GM12878 (cell line): Measurements from ENCODE around the gene TRAPPC3L. TPM values are rescaled to one million over a fixed set of nuclear protein-coding genes. Genes with fewer than 3 reads are reported as not detected.

Source experiments
- ATAC-seq: fragments of 200-7000 bp; cut with Tn5 transposase; 3 replicates; pipeline ENCODE4 v1.9.1; 2020; ENCODE audit warnings: mild to moderate bottlenecking, moderate library complexity
- BruUV-seq: library from RNA; stranded (reverse); fragments of 400-500 nt; replicated peaks from 2 replicates; lab custom pipeline; 2021; lab: Mats Ljungman, UMichigan
- CTCF ChIA-PET: fragments of 300-600 bp; sonication (Branson Sonifier 250); formaldehyde crosslinking; extraction: SDS; loops from one replicate; lab custom pipeline; 2021; ENCODE audit warnings: inconsistent platforms; lab: Yijun Ruan, JAX
- POLR2A ChIA-PET: fragments of 350-600 bp; formaldehyde crosslinking; extraction: SDS; loops from one replicate; lab custom pipeline; 2021; ENCODE audit warnings: inconsistent platforms; lab: Charles Lee
- RAD21 ChIA-PET: fragments of 300-600 bp; sonication (Branson Sonifier 250); formaldehyde crosslinking; loops from one replicate; lab custom pipeline; 2023; ENCODE audit warnings: antibody characterized with exemption; ENCODE audit not compliant: unreplicated experiment; lab: Charles Lee
- SMC1A ChIA-PET: fragments of 300-600 bp; sonication (Branson Sonifier 250); formaldehyde crosslinking; loops from one replicate; lab custom pipeline; 2023; ENCODE audit not compliant: unreplicated experiment, uncharacterized antibody; lab: Charles Lee
- DNase-seq: peaks from one replicate; pipeline ENCODE4 v3.0.0-alpha.2; 2011; ENCODE audit warnings: low read depth, low spot score
- FAIRE-seq: peaks from 3 replicates; lab custom pipeline; 2011; peaks lifted over from hg19 to GRCh38; lab: Jason Lieb, UNC
- H2AFZ ChIP-seq: 2 replicates; pipeline ENCODE4 v1.6.0; 2011; ENCODE audit warnings: low read depth, low read length, control low read depth; ENCODE audit not compliant: control insufficient read depth
- H3K27ac ChIP-seq: 2 replicates; pipeline ENCODE4 v1.5.1; 2011; ENCODE audit warnings: control low read depth; ENCODE audit not compliant: control insufficient read depth, insufficient read depth
- H3K27me3 ChIP-seq, 2 experiments: replicated peaks in 1 of 2; 2 replicates each; pipeline versions ENCODE4 v1.6.0 to v1.6.1; 2011; ENCODE audit warnings: low read length in 1 of 2; ENCODE audit not compliant: control insufficient read depth in 2 of 2, insufficient read depth in 2 of 2
- H3K36me3 ChIP-seq, 2 experiments: 2 replicates each; pipeline ENCODE4 v1.5.1; 2011; ENCODE audit warnings: low read length in 1 of 2; ENCODE audit not compliant: control insufficient read depth in 2 of 2, insufficient read depth in 2 of 2
- H3K4me1 ChIP-seq: 2 replicates; pipeline ENCODE4 v1.6.1; 2011; ENCODE audit warnings: mild to moderate bottlenecking, low read length, moderate library complexity, mixed read lengths; ENCODE audit not compliant: control insufficient read depth, insufficient read depth
- H3K4me2 ChIP-seq: 2 replicates; pipeline ENCODE4 v1.6.0; 2011; ENCODE audit warnings: control low read depth; ENCODE audit not compliant: control insufficient read depth, insufficient read depth
- H3K4me3 ChIP-seq: fragments of 200-600 bp; sonication (generic); 2 replicates; pipeline ENCODE4 v1.5.1; 2016
- H3K79me2 ChIP-seq: 2 replicates; pipeline ENCODE4 v1.6.0; 2011; ENCODE audit warnings: low read length; ENCODE audit not compliant: control insufficient read depth, insufficient read depth
- H3K9ac ChIP-seq: 2 replicates; pipeline ENCODE4 v1.8.0; 2011; ENCODE audit warnings: low read length, control low read depth, mixed read lengths; ENCODE audit not compliant: control insufficient read depth, insufficient read depth
- H3K9me3 ChIP-seq: replicated peaks from 3 replicates; pipeline ENCODE4 v1.5.1; 2011; ENCODE audit warnings: mild to moderate bottlenecking, low read length; ENCODE audit not compliant: control insufficient read depth, insufficient read depth
- H4K20me1 ChIP-seq: 2 replicates; pipeline ENCODE4 v1.6.0; 2011; ENCODE audit not compliant: control insufficient read depth, insufficient read depth
- ATF3 ChIP-seq: IDR thresholded peaks from 2 replicates; pipeline ENCODE4 v1.6.1; 2011; ENCODE audit warnings: low read depth, mild to moderate bottlenecking, low read length, moderate library complexity, borderline replicate concordance; ENCODE audit errors: extremely low read depth
- BMI1 ChIP-seq: fragments of 450-650 bp; IDR thresholded peaks from 2 replicates; pipeline ENCODE4 v1.6.1; 2016; ENCODE audit warnings: mild to moderate bottlenecking, moderate library complexity, borderline replicate concordance
- EGR1 ChIP-seq, 2 experiments: IDR thresholded peaks; 1 replicate in 1 of 2; 2 replicates in 1 of 2; pipeline ENCODE4 v1.6.1; 2011 to 2012; ENCODE audit warnings: low read depth in 2 of 2, low read length in 2 of 2, borderline replicate concordance in 1 of 2, mild to moderate bottlenecking in 1 of 2, moderate library complexity in 1 of 2
- FOXK2 ChIP-seq: fragments of 450-650 bp; IDR thresholded peaks from 2 replicates; pipeline ENCODE4 v1.6.1; 2017; ENCODE audit warnings: mild to moderate bottlenecking, moderate library complexity
- HDGF ChIP-seq: fragments of 450-650 bp; IDR thresholded peaks from 2 replicates; pipeline ENCODE4 v1.6.1; 2016; ENCODE audit warnings: antibody characterized with exemption
- KDM1A ChIP-seq: fragments of 200-600 bp; sonication (generic); IDR thresholded peaks from 2 replicates; pipeline ENCODE4 v1.6.1; 2016; ENCODE audit warnings: borderline replicate concordance
- MAX ChIP-seq: IDR thresholded peaks from 2 replicates; pipeline ENCODE4 v1.6.1; 2012; ENCODE audit warnings: low read depth, low read length, improper control_type of control experiment
- MLLT1 ChIP-seq: fragments of 450-650 bp; IDR thresholded peaks from 2 replicates; pipeline ENCODE4 v1.6.1; 2016; ENCODE audit warnings: mild to moderate bottlenecking
- NFIC ChIP-seq: IDR thresholded peaks from 2 replicates; pipeline ENCODE4 v1.6.1; 2012; ENCODE audit warnings: low read depth, mild to moderate bottlenecking, inconsistent platforms, low read length, moderate library complexity
- PAX5 ChIP-seq: IDR thresholded peaks from 2 replicates; pipeline ENCODE4 v1.6.1; 2011; ENCODE audit warnings: low read depth, low read length, borderline replicate concordance
- PBX3 ChIP-seq: IDR thresholded peaks from 2 replicates; pipeline ENCODE4 v1.6.1; 2011; ENCODE audit warnings: mild to moderate bottlenecking, low read depth, low read length, moderate library complexity; ENCODE audit not compliant: insufficient replicate concordance
- SMARCA5 ChIP-seq: fragments of 450-650 bp; IDR thresholded peaks from 2 replicates; pipeline ENCODE4 v1.6.1; 2017; ENCODE audit warnings: mild to moderate bottlenecking
- SUZ12 ChIP-seq: fragments of 200-600 bp; sonication (generic); IDR thresholded peaks from one replicate; pipeline ENCODE4 v1.6.1; 2018; ENCODE audit warnings: antibody characterized with exemption, mild to moderate bottlenecking; ENCODE audit not compliant: unreplicated experiment
- TARDBP ChIP-seq: IDR thresholded peaks from 2 replicates; pipeline ENCODE4 v1.6.1; 2016; ENCODE audit warnings: borderline replicate concordance
- YBX1 ChIP-seq: fragments of 450-650 bp; IDR thresholded peaks from 2 replicates; pipeline ENCODE4 v1.6.1; 2016; ENCODE audit warnings: antibody characterized with exemption
- ZBTB4 ChIP-seq: fragments of 450-650 bp; formaldehyde crosslinking; IDR thresholded peaks from 2 replicates; pipeline ENCODE4 v1.4.0; 2022; ENCODE audit warnings: mild to moderate bottlenecking, moderate library complexity
- ZNF384 ChIP-seq: IDR thresholded peaks from 2 replicates; pipeline ENCODE4 v1.6.1; 2012; ENCODE audit warnings: low read depth, mild to moderate bottlenecking, low read length, improper control_type of control experiment, borderline replicate concordance
- in situ Hi-C: fragments of 300-500 bp; cut with MboI; formaldehyde crosslinking; loops from 9 replicates; pipeline ENCODE4 v1.14.3; 2018; ENCODE audit warnings: mixed read lengths
- intact Hi-C: fragments of 100-400 bp; cut with micrococcal nuclease; formaldehyde crosslinking; loops from one replicate; pipeline ENCODE4 v1.14.2; 2022; ENCODE audit not compliant: unreplicated experiment
- polyA plus RNA-seq, 11 experiments: library from polyadenylated mRNA; depleted of rRNA in 4 of 11; unstranded in 6 of 11; stranded (reverse) in 5 of 11; fragments of >200 nt; fragmentation: Nextera tagmentation in 4 of 11; fragmentation: Illumina TruSeq in 1 of 11; extraction: Ambion mirVana in 4 of 11; extraction: Trizol in 1 of 11; gene quantifications; 1 replicate in 1 of 11; 2 replicates in 10 of 11; pipeline versions ENCODE4 v1.2.1 to v1.2.3, GENCODE V29; 2011 to 2016; ENCODE audit warnings: inconsistent platforms in 2 of 11, missing spikeins in 2 of 11, low read depth in 1 of 11
- total RNA-seq, 4 experiments: library from RNA; depleted of rRNA in 3 of 4; stranded (reverse); fragments of >200 nt in 3 of 4; fragmentation: Illumina TruSeq in 1 of 4; extraction: Trizol in 1 of 4; gene quantifications; 2 replicates each; pipeline versions ENCODE4 v1.2.1 to v1.2.3, GENCODE V29; 2013 to 2021

The TRAPPC3L gene
- total and polyA plus RNA-seq, 10 of the 15 experiments (the other 5 are each of a cell fraction or from before 2014, with no cell fraction given): not detected

GRCh38 chr6:116515141-116515540 is 30.3 kb downstream of the TRAPPC3L start:
- Histone ChIP-seq H4K20me1 (no peaks in the 10 kb centered on the region), H3K4me1 (peaks cover 9% of the 10 kb centered on the region), H2AFZ (no peak overlapping the region), H3K9ac (no peak overlapping the region), H3K36me3 (no peaks in the 10 kb centered on the region), H3K4me2 (no peak overlapping the region), H3K79me2 (no peaks in the 10 kb centered on the region), H3K27me3 (no peaks in the 10 kb centered on the region; a peak in 1 of 4 replicates), H3K9me3 (no peaks in the 10 kb centered on the region), H3K4me3 (no peak overlapping the region), H3K27ac (no peak overlapping the region)
- BruUV-seq: no TSS peak
- ChIA-PET RAD21 (interaction anchor here (0.7 kb wide), 1 partner anchor 228 kb away, joined by 3 read pairs; no protein-coding TSS in a partner anchor), POLR2A (interaction anchor here (0.5 kb wide), 1 partner anchor 281 kb away, joined by 4 read pairs; no protein-coding TSS in a partner anchor), SMC1A (interaction anchor here (0.6 to 1.6 kb wide), 9 partner anchors 18 to 396 kb away, joined by 3 to 7 read pairs (median 3); no protein-coding TSS in a partner anchor), CTCF (interaction anchor here (0.8 to 5.2 kb wide), 9 partner anchors 9 to 227 kb away, joined by 3 to 34 read pairs (median 3); partner anchors contain the start of gene TRAPPC3L)
- ATAC-seq (no peak), FAIRE-seq (no peak), DNase-seq (no peak)
- in situ Hi-C loops (no loop called here), intact Hi-C loops (no loop called here)
- TF ChIP-seq NFIC (no peak), FOXK2 (no peak), EGR1 (IDR thresholded peaks at IDR 0.05; ENCODE audit: borderline replicate concordance in 1 of 2, low read depth in 2 of 2, low read length in 2 of 2) (no peak), SUZ12 (no peak), PAX5 (no peak), KDM1A (no peak), MAX (no peak), YBX1 (no peak), ZNF384 (no peak), HDGF (no peak), BMI1 (no peak), TARDBP (no peak), ATF3 (no peak), PBX3 (no peak), ZBTB4 (no peak), SMARCA5 (no peak), MLLT1 (no peak)
